GM23248 (cell line): ENCODE measurements around the gene CPTP. TPM values are rescaled to one million over a fixed set of nuclear protein-coding genes. Genes with fewer than 3 reads are reported as not detected.
A peak's percentile ranks its signal among the peaks of the same experiment; 100 is the strongest.

ENCODE experiments used
- DNase-seq: peaks from one replicate; pipeline ENCODE4 v3.0.0-alpha.2; 2015
- H2AFZ ChIP-seq: fragments of 200-600 bp; sonication (generic); 2 replicates; pipeline ENCODE4 v1.6.1; 2016; ENCODE audit warnings: antibody characterized with exemption
- H3F3A ChIP-seq: fragments of 200-600 bp; sonication (generic); 2 replicates; pipeline ENCODE4 v1.6.1; 2016; ENCODE audit warnings: mild to moderate bottlenecking, antibody characterized with exemption, mixed run types; ENCODE audit not compliant: insufficient read depth
- H3K27ac ChIP-seq: fragments of 200-600 bp; sonication (generic); 2 replicates; pipeline ENCODE4 v1.5.1; 2016; ENCODE audit warnings: mild to moderate bottlenecking
- H3K27me3 ChIP-seq: fragments of 200-600 bp; sonication (generic); replicated peaks from 2 replicates; pipeline ENCODE4 v1.6.1; 2016; ENCODE audit warnings: mild to moderate bottlenecking; ENCODE audit not compliant: insufficient read depth
- H3K36me3 ChIP-seq: fragments of 200-600 bp; sonication (generic); 2 replicates; pipeline ENCODE4 v1.6.1; 2016; ENCODE audit warnings: low read depth, mild to moderate bottlenecking
- H3K4me1 ChIP-seq: fragments of 200-600 bp; sonication (generic); 2 replicates; pipeline ENCODE4 v1.6.1; 2016; ENCODE audit warnings: mild to moderate bottlenecking; ENCODE audit not compliant: insufficient read depth
- H3K4me2 ChIP-seq: fragments of 200-600 bp; sonication (generic); one replicate; pipeline ENCODE4 v1.6.1; 2016; ENCODE audit warnings: mild to moderate bottlenecking; ENCODE audit not compliant: unreplicated experiment
- H3K4me3 ChIP-seq: fragments of 200-600 bp; sonication (generic); 2 replicates; pipeline ENCODE4 v1.5.1; 2016; ENCODE audit warnings: mild to moderate bottlenecking
- H3K79me2 ChIP-seq: fragments of 200-600 bp; sonication (generic); 2 replicates; pipeline ENCODE4 v1.6.1; 2016; ENCODE audit warnings: mild to moderate bottlenecking; ENCODE audit not compliant: insufficient read depth
- H3K9ac ChIP-seq: fragments of 200-600 bp; sonication (generic); 2 replicates; pipeline ENCODE4 v1.6.1; 2016; ENCODE audit warnings: mild to moderate bottlenecking
- H3K9me2 ChIP-seq: fragments of 200-600 bp; sonication (generic); 2 replicates; pipeline ENCODE4 v1.6.1; 2016; ENCODE audit warnings: mixed run types, mild to moderate bottlenecking, moderate library complexity; ENCODE audit not compliant: insufficient read depth
- H3K9me3 ChIP-seq: fragments of 200-600 bp; sonication (generic); one replicate; pipeline ENCODE4 v1.6.1; 2017; ENCODE audit warnings: low read depth
- H4K20me1 ChIP-seq: fragments of 200-600 bp; sonication (generic); 2 replicates; pipeline ENCODE4 v1.6.0; 2016; ENCODE audit not compliant: insufficient read depth
- EZH2 ChIP-seq: fragments of 200-600 bp; sonication (generic); IDR thresholded peaks from 2 replicates; pipeline ENCODE4 v1.6.1; 2018; ENCODE audit warnings: antibody characterized with exemption, mild to moderate bottlenecking; ENCODE audit not compliant: insufficient read depth, poor library complexity, severe bottlenecking
- EZH2phosphoT487 ChIP-seq: fragments of 200-600 bp; sonication (generic); IDR thresholded peaks from 2 replicates; pipeline ENCODE4 v1.6.1; 2018; ENCODE audit warnings: antibody characterized with exemption, moderate library complexity, mild to moderate bottlenecking, low read depth; ENCODE audit not compliant: insufficient read depth
- WGBS, 2 experiments: methylation state at CpG; one replicate each; pipeline ENCODE4 v1.1.6; 2015 to 2017; ENCODE audit warnings: low lambda C conversion rate in 2 of 2, low coverage in 1 of 2; ENCODE audit errors: missing lambda C conversion rate in 2 of 2; 5-methylcytosine and 5-hydroxymethylcytosine counted together
- in situ Hi-C: fragments of 300-500 bp; cut with MboI; formaldehyde crosslinking; loops from 2 replicates; pipeline ENCODE4 v1.15.0; 2020
- polyA plus RNA-seq: library from polyadenylated mRNA; unstranded; fragments of >200 nt; fragmentation: Nextera tagmentation; extraction: Ambion mirVana; gene quantifications from 2 replicates; pipeline ENCODE4 v1.2.1, GENCODE V29; 2016
- total RNA-seq: library from RNA; depleted of rRNA; stranded (reverse); fragments of >200 nt; shearing (Covaris generic); gene quantifications from 2 replicates; pipeline ENCODE4 v1.2.3, GENCODE V29; 2014

CPTP gene
- total and polyA plus RNA-seq, 2 experiments from 2014 or later: 28.0 to 30.5 TPM

DNA sequence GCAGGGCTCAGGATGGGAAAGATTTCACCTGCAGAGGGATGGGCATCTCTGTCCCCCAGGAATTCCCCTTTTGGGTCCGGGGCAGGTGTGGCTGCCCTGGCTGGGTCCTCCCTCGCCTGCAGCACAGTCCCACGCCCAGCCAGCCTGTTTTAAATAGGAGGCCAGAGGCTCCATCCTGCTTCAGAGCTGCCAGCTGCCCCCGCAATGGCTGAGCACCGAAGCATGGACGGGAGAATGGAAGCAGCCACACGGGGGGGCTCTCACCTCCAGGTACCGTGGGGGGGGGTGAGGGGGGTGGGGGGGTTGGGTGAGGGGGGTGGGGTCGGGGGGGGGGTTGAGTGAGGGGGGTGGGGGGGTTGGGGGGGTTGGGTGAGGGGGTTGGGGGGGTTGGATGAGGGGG, 40.8 kb upstream of the CPTP start:
- TF ChIP-seq EZH2 (no peak), EZH2phosphoT487 (no peak)
- 9% methylated on average over 7 to 8 of the region's 9 CpGs for WGBS, 2 experiments
- Histone ChIP-seq H3K9me3 (no peaks in the 10 kb centered on the region), H4K20me1 (no peaks in the 10 kb centered on the region), H3K4me2 (no peak overlapping the region), H3K9me2 (no peaks in the 10 kb centered on the region), H3K27me3 (no peaks in the 10 kb centered on the region), H3K27ac (no peak overlapping the region), H3K79me2 (no peaks in the 10 kb centered on the region), H3F3A (no peaks in the 10 kb centered on the region), H2AFZ (no peak overlapping the region), H3K4me1 (no peaks in the 10 kb centered on the region), H3K36me3 (no peaks in the 10 kb centered on the region), H3K4me3 (no peak overlapping the region), H3K9ac (no peak overlapping the region)
- DNase-seq: peak; percentile 70
- in situ Hi-C loops: no loop called here

- no peak overlapping the region for H3K27ac ChIP-seq
- H3K79me2 ChIP-seq: no peaks in the 10 kb centered on the region
- no peaks in the 10 kb centered on the region for H3K4me1 ChIP-seq
- H3K9ac ChIP-seq: no peak overlapping the region
- no peak overlapping the region for H3K4me3 ChIP-seq
- no peak for DNase-seq
- in situ Hi-C loops: no loop called here
- H3K9me2 ChIP-seq: no peaks in the 10 kb centered on the region
- TF ChIP-seq EZH2 (no peak), EZH2phosphoT487 (no peak)
- H3F3A ChIP-seq: no peaks in the 10 kb centered on the region
- no peaks in the 10 kb centered on the region for H3K36me3 ChIP-seq
- no peaks in the 10 kb centered on the region for H3K9me3 ChIP-seq
- H4K20me1 ChIP-seq: no peaks in the 10 kb centered on the region
- 67 to 73% methylated on average over 25 to 31 of the region's 32 CpGs for WGBS, 2 experiments
- H3K27me3 ChIP-seq: no peaks in the 10 kb centered on the region
- no peak overlapping the region for H3K4me2 ChIP-seq
- H2AFZ ChIP-seq: no peak overlapping the region
Measured at GRCh38 chr1:1284221-1285101, 40.1 kb upstream of the CPTP start.

DNA sequence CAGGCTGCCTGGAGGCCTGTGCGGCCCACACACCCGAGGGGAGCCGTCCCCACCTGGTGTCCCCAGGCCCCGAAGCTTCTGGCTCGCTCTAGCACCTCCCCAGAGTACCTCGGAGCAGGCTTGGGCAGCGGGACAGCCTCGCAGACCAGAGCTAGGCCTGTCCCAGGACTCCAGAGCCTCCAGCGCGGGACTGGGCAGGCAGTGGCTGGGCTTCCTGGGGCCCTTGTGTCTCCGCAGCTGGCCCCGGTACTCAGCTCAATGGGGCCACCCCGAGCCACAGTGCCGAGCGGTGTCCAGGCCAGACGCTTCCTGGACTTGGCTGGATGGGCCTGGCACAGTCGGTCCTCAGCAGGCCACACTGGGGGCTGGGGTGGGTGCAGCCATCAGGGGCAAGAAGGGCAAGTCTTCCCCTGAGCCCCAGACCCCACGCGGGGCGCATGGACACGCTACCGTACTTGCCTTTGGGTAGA, 39.5 kb upstream of the CPTP start:
- no peaks in the 10 kb centered on the region for H3K9me3 ChIP-seq
- H4K20me1 ChIP-seq: no peaks in the 10 kb centered on the region
- H3K4me1 ChIP-seq: no peaks in the 10 kb centered on the region
- no peaks in the 10 kb centered on the region for H3K27me3 ChIP-seq
- no peak overlapping the region for H2AFZ ChIP-seq
- H3K27ac ChIP-seq: no peak overlapping the region
- H3K4me3 ChIP-seq: no peak overlapping the region
- no peaks in the 10 kb centered on the region for H3F3A ChIP-seq
- DNase-seq: no peak
- 90% methylated on average over 13 to 22 of the region's 22 CpGs for WGBS, 2 experiments
- no peak overlapping the region for H3K9ac ChIP-seq
- no peak for TF ChIP-seq EZH2
- no peaks in the 10 kb centered on the region for H3K9me2 ChIP-seq
- in situ Hi-C loops: no loop called here
- no peak overlapping the region for H3K4me2 ChIP-seq
- no peaks in the 10 kb centered on the region for H3K79me2 ChIP-seq
- H3K36me3 ChIP-seq: no peaks in the 10 kb centered on the region

DNA sequence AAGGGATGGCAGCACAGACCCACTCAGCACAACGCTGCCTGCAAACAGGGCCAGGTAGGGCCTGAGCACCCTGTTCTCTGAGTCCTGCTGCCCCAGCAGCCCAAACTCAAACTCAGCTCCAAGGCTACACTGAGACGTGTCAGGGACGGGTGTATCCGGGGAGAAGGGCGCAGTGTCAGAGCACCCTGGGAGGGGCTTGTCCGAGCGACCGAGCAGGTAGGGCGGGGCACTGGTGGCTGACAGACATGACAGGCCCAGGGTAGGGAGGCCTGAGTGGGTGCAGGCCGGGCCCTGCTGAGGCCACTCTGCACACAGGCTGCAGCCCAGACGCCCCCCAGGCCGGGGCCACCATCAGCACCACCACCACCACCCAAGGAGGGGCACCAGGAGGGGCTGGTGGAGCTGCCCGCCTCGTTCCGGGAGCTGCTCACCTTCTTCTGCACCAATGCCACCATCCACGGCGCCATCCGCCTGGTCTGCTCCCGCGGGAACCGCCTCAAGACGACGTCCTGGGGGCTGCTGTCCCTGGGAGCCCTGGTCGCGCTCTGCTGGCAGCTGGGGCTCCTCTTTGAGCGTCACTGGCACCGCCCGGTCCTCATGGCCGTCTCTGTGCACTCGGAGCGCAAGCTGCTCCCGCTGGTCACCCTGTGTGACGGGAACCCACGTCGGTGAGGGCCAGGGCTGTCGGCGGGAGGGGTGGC, 38.8 kb upstream of the CPTP start:
- Histone ChIP-seq H3K4me1 (no peaks in the 10 kb centered on the region), H3K9me2 (no peaks in the 10 kb centered on the region), H3K27me3 (no peaks in the 10 kb centered on the region), H3K4me2 (no peak overlapping the region), H3K27ac (no peak overlapping the region), H3K9ac (no peak overlapping the region), H4K20me1 (no peaks in the 10 kb centered on the region), H3K36me3 (no peaks in the 10 kb centered on the region), H3K9me3 (no peaks in the 10 kb centered on the region), H3F3A (no peaks in the 10 kb centered on the region), H3K4me3 (no peak overlapping the region), H2AFZ (no peak overlapping the region), H3K79me2 (no peaks in the 10 kb centered on the region)
- DNase-seq: no peak
- no peak for TF ChIP-seq EZH2phosphoT487
- no peak for TF ChIP-seq EZH2
- in situ Hi-C loops: no loop called here
- WGBS, 2 experiments: 54 to 59% methylated on average over 31 to 34 of the region's 37 CpGs
